Activated B cell treated with CpG ODN at 0.5 μM for 24 hours (primary cell): Measurements from ENCODE around the gene CNTRL. TPM values are rescaled to one million over a fixed set of nuclear protein-coding genes. Genes with fewer than 3 reads are reported as not detected.

Source experiments
- ATAC-seq: fragments of 200-7000 bp; cut with Tn5 transposase; one replicate; pipeline ENCODE4 v1.10.0; 2021; ENCODE audit warnings: low read depth, mild to moderate bottlenecking, moderate library complexity
- CTCF ChIA-PET: fragments of 350-600 bp; sonication (Branson Sonifier 250); formaldehyde crosslinking; loops from one replicate; lab custom pipeline; 2021; ENCODE audit warnings: antibody characterized with exemption; lab: Charles Lee
- POLR2A ChIA-PET: fragments of 350-600 bp; sonication (Branson Sonifier 250); formaldehyde crosslinking; loops from one replicate; lab custom pipeline; 2021; ENCODE audit warnings: antibody characterized with exemption; lab: Charles Lee
- DNase-seq: peaks from one replicate; pipeline ENCODE4 v3.0.0; 2022
- H3K27ac Mint-ChIP-seq: one replicate; pipeline ENCODE4 v1.8.0; 2020; ENCODE audit warnings: mixed read lengths
- H3K27me3 Mint-ChIP-seq: one replicate; pipeline ENCODE4 v1.8.0; 2021; ENCODE audit warnings: mixed read lengths
- H3K36me3 Mint-ChIP-seq: one replicate; pipeline ENCODE4 v1.8.0; 2021; ENCODE audit warnings: low read depth, mixed read lengths
- H3K4me1 Mint-ChIP-seq: one replicate; pipeline ENCODE4 v1.8.0; 2021; ENCODE audit warnings: mixed read lengths
- H3K4me3 Mint-ChIP-seq: one replicate; pipeline ENCODE4 v1.8.0; 2020; ENCODE audit warnings: mild to moderate bottlenecking, mixed read lengths
- H3K9me3 Mint-ChIP-seq: one replicate; pipeline ENCODE4 v1.8.0; 2020; ENCODE audit warnings: mixed read lengths
- intact Hi-C: fragments of 100-400 bp; cut with micrococcal nuclease; formaldehyde crosslinking; loops from one replicate; pipeline ENCODE4 v1.15.1; 2024
- total RNA-seq: library from RNA; stranded (reverse); gene quantifications from 2 replicates; pipeline ENCODE4 v1.2.3, GENCODE V29; 2022
- TF ChIP-seq, protein P1 (sequence below): fragments of 200-600 bp; IDR thresholded peaks from one replicate; pipeline ENCODE4 v1.8.0; 2022; ENCODE audit warnings: antibody characterized with exemption, mild to moderate bottlenecking

Gene CNTRL
- total RNA-seq, 1 donor from 2014 or later, result 110 TPM

DNA sequence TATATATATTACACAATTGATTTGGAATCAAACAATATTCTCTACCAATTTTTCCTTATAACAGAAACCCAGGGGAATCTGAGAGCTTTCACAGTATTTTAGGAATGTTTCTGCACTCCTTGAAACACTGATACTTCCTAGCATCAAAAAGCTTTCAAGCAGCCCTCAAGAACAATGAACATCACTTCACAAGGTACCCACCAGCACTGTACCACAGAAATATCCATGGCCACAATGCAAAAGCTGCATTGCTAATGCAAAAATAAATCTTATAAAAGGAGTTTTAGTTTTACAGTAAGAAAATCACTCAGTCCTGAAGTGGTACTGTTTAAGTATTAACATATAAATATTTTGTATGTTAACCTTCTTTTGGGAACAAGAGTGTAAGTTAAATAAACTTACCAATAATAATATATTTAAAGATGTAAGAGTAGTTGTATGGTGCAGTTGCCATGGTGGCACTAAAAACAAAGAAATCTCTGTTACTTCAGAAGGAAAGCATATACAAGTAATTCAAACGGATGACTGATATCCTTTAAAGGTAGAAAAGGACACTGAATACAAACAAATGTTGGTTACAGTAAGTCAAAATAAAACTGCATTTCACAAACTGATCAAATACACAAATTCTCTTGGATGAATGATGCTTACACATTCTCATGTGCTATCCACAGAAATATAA lies 118.3 kb downstream of the CNTRL start:
- POLR2A ChIA-PET, result interaction anchor here (0.6 to 1.7 kb wide), 4 partner anchors 8 to 61 kb away, joined by 3 to 10 read pairs (median 3); partner anchors contain the start of gene RAB14
- ATAC-seq (no peak), DNase-seq (no peak)
- peaks cover 81% of the 10 kb centered on the region for H3K4me1 Mint-ChIP-seq
- no peaks in the 10 kb centered on the region for H3K9me3 Mint-ChIP-seq
- H3K27me3 Mint-ChIP-seq, result no peaks in the 10 kb centered on the region
- peaks cover 28% of the 10 kb centered on the region for H3K36me3 Mint-ChIP-seq
- no peak overlapping the region for H3K4me3 Mint-ChIP-seq
- CTCF ChIA-PET, result no interaction called here
- intact Hi-C loops, result loop anchor here (1.0 kb wide), 1 partner anchor 7 kb away; no protein-coding TSS in a partner anchor
- TF ChIP-seq, protein P1, sequence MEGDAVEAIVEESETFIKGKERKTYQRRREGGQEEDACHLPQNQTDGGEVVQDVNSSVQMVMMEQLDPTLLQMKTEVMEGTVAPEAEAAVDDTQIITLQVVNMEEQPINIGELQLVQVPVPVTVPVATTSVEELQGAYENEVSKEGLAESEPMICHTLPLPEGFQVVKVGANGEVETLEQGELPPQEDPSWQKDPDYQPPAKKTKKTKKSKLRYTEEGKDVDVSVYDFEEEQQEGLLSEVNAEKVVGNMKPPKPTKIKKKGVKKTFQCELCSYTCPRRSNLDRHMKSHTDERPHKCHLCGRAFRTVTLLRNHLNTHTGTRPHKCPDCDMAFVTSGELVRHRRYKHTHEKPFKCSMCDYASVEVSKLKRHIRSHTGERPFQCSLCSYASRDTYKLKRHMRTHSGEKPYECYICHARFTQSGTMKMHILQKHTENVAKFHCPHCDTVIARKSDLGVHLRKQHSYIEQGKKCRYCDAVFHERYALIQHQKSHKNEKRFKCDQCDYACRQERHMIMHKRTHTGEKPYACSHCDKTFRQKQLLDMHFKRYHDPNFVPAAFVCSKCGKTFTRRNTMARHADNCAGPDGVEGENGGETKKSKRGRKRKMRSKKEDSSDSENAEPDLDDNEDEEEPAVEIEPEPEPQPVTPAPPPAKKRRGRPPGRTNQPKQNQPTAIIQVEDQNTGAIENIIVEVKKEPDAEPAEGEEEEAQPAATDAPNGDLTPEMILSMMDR, result no peak
- no peak overlapping the region for H3K27ac Mint-ChIP-seq

DNA sequence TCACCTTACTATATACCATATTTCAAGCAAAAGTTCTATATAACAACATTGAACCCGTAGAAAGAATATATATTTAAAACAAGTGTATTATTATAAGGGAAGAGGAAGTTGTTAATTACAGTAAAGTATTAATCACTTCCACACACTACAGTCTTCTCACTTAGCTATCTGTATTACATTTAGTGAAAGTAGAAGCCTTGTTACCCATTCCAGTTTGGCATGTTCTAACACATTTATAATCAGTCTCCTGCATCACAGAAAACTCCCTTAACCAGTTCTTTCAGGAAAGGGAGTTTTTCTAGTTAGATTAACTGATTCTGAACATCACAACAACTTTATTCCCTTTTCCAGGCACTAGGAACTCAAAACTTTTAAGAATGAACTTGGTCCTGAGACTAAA lies 120.0 kb downstream of the CNTRL start:
- no peaks in the 10 kb centered on the region for H3K9me3 Mint-ChIP-seq
- peaks cover 18% of the 10 kb centered on the region for H3K36me3 Mint-ChIP-seq
- intact Hi-C loops, result loop anchor here (1.0 kb wide), 1 partner anchor 9 kb away; no protein-coding TSS in a partner anchor
- H3K27me3 Mint-ChIP-seq, result no peaks in the 10 kb centered on the region
- TF ChIP-seq, protein P1, result no peak
- ChIA-PET POLR2A (interaction anchor here (1.4 kb wide), 1 partner anchor 35 kb away, joined by 3 read pairs; no protein-coding TSS in a partner anchor), CTCF (no interaction called here)
- H3K27ac Mint-ChIP-seq, result peak overlapping the region; percentile 38
- ATAC-seq, result peak; percentile 32
- DNase-seq, result no peak
- peak overlapping the region; percentile 15 for H3K4me3 Mint-ChIP-seq
- H3K4me1 Mint-ChIP-seq, result peaks cover 86% of the 10 kb centered on the region

DNA sequence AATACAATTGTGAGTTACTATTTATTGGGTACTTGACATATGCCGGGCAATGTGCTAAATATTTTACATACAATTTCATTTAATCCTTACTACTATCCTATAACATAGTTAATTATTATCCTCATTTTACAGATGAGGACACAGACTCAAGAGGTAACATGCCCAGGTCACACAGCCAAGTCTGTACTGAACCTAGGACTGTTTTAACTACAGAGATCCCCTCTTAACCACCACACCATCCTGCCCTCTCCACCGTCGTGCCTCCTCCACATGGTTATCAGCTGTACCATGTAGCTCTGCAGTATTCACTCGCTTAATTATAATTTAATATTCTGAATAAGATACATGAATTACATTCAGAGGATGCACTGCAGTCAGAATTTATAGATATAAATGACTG lies 121.6 kb downstream of the CNTRL start:
- ChIA-PET POLR2A (no interaction called here), CTCF (no interaction called here)
- Mint-ChIP-seq H3K27me3 (no peaks in the 10 kb centered on the region), H3K4me3 (peak overlapping the region; percentile 52), H3K4me1 (peaks cover 83% of the 10 kb centered on the region), H3K36me3 (peaks cover 12% of the 10 kb centered on the region), H3K27ac (no peak overlapping the region), H3K9me3 (no peaks in the 10 kb centered on the region)
- intact Hi-C loops, result no loop called here
- TF ChIP-seq, protein P1, result no peak
- DNase-seq (no peak), ATAC-seq (no peak)

DNA sequence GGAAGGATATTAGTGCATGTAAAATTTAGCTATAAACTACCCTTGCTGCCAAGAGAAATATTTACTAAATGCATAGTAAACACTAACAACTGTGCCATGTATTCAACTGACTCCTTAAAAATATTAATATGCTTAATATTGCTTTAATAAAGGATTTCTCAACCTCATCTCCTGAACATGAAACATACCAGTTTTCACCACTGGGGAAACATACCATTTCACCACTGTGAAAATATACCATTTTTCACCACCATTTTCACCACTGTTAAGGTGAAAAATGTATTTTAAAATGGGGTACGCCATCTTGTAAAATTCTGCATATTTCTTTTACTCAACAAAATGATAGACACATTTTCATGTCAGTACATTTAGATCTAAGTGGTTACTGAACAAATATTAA lies 122.4 kb downstream of the CNTRL start:
- Mint-ChIP-seq H3K4me1 (peaks cover 80% of the 10 kb centered on the region), H3K9me3 (no peaks in the 10 kb centered on the region), H3K36me3 (peaks cover 15% of the 10 kb centered on the region), H3K4me3 (no peak overlapping the region), H3K27me3 (no peaks in the 10 kb centered on the region), H3K27ac (no peak overlapping the region)
- no peak for ATAC-seq
- intact Hi-C loops, result no loop called here
- TF ChIP-seq, protein P1, result no peak
- POLR2A ChIA-PET, result no interaction called here
- CTCF ChIA-PET, result no interaction called here
- DNase-seq, result no peak

DNA sequence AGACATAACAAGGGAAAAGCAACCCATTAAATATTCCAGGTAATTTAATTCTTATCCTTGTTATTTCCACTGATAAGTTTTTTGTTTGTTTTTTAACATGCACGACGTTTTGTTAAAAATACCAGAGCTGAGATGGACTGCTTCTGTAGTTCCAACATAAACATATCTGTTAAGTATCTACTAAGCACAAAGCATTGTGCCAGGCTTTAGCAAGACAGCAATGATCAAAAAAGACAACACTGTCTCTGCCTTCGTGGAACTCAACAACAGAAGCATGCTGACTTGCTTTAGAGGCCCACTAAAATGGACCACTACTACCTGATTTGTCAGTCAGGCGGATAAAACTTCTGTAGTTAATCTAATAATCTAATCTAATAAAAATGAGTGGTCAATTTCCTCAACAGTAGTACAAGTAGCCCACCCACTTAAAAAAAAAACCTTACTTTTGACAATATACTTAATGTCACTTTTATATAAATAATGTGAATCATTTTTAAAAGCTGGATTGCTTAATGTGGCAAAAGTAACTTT lies 123.8 kb downstream of the CNTRL start:
- H3K27me3 Mint-ChIP-seq, result no peaks in the 10 kb centered on the region
- peaks cover 75% of the 10 kb centered on the region for H3K4me1 Mint-ChIP-seq
- DNase-seq (no peak), ATAC-seq (no peak)
- H3K36me3 Mint-ChIP-seq, result peaks cover 11% of the 10 kb centered on the region
- H3K27ac Mint-ChIP-seq, result no peak overlapping the region
- TF ChIP-seq, protein P1, result no peak
- POLR2A ChIA-PET, result interaction anchor here (0.7 to 4.3 kb wide), 6 partner anchors 9 to 77 kb away, joined by 3 to 36 read pairs (median 3); no protein-coding TSS in a partner anchor
- CTCF ChIA-PET, result interaction anchor here (1.0 to 2.3 kb wide), 4 partner anchors 9 to 217 kb away, joined by 3 to 13 read pairs (median 4); no protein-coding TSS in a partner anchor
- H3K9me3 Mint-ChIP-seq, result no peaks in the 10 kb centered on the region
- intact Hi-C loops, result no loop called here
- no peak overlapping the region for H3K4me3 Mint-ChIP-seq
